ENCODE results near the gene DRAP1.

- TF ChIP-seq CTCF (IDR thresholded peaks at IDR 0.05) (no peak), POLR2A (IDR thresholded peaks at IDR 0.05) (no peak)
Observed at GRCh38 chr11:65917434-65918210, 1.6 kb upstream of the DRAP1 start.
